H9 (cell line): ENCODE measurements around the gene QSOX2. TPM values are rescaled to one million over a fixed set of nuclear protein-coding genes. Genes with fewer than 3 reads are reported as not detected.

Source experiments
- DNase-seq: peaks from one replicate; pipeline ENCODE4 v3.0.0-alpha.2; 2017
- H2AFZ ChIP-seq: one replicate; pipeline ENCODE4 v1.6.1; 2013; ENCODE audit warnings: mild to moderate bottlenecking, low read length, control low read depth, moderate library complexity
- H2AK5ac ChIP-seq: 2 replicates; pipeline ENCODE4 v1.6.1; 2013; ENCODE audit warnings: low read length, control low read depth, mixed read lengths; ENCODE audit not compliant: insufficient read length
- H2BK120ac ChIP-seq: one replicate; pipeline ENCODE4 v1.6.1; 2013; ENCODE audit warnings: low read depth, mild to moderate bottlenecking, low read length, control low read depth, inconsistent platforms; ENCODE audit not compliant: poor library complexity, severe bottlenecking
- H2BK12ac ChIP-seq: 2 replicates; pipeline ENCODE4 v1.6.1; 2013; ENCODE audit warnings: low read length, control low read depth, mixed read lengths, low read depth; ENCODE audit not compliant: insufficient read length
- H2BK15ac ChIP-seq: 2 replicates; pipeline ENCODE4 v1.6.1; 2013; ENCODE audit warnings: low read depth, low read length, control low read depth
- H2BK20ac ChIP-seq: one replicate; pipeline ENCODE4 v1.6.1; 2013; ENCODE audit warnings: low read depth, mild to moderate bottlenecking, low read length, control low read depth, inconsistent platforms; ENCODE audit not compliant: poor library complexity, severe bottlenecking
- H2BK5ac ChIP-seq: 2 replicates; pipeline ENCODE4 v1.6.1; 2013; ENCODE audit warnings: low read length, control low read depth, mixed read lengths; ENCODE audit not compliant: insufficient read length
- H3K14ac ChIP-seq: 2 replicates; pipeline ENCODE4 v1.6.1; 2013; ENCODE audit warnings: low read length, control low read depth; ENCODE audit not compliant: insufficient read depth
- H3K18ac ChIP-seq: 2 replicates; pipeline ENCODE4 v1.6.1; 2013; ENCODE audit warnings: low read depth, mild to moderate bottlenecking, mixed read lengths, low read length, control low read depth; ENCODE audit not compliant: insufficient read length
- H3K23ac ChIP-seq: 2 replicates; pipeline ENCODE4 v1.6.1; 2013; ENCODE audit warnings: low read length, control low read depth, mixed read lengths, low read depth; ENCODE audit not compliant: insufficient read length
- H3K23me2 ChIP-seq: 2 replicates; pipeline ENCODE4 v1.6.1; 2013; ENCODE audit warnings: low read depth, mild to moderate bottlenecking, mixed read lengths, low read length, control low read depth; ENCODE audit not compliant: insufficient read length, poor library complexity, severe bottlenecking
- H3K27ac ChIP-seq: 2 replicates; pipeline ENCODE4 v1.5.1; 2013; ENCODE audit warnings: low read length, control low read depth, mixed read lengths, low read depth; ENCODE audit not compliant: insufficient read length
- H3K27me3 ChIP-seq: 2 replicates; pipeline ENCODE4 v1.6.1; 2013; ENCODE audit warnings: low read length, control low read depth, inconsistent platforms; ENCODE audit not compliant: insufficient read depth
- H3K4ac ChIP-seq: 2 replicates; pipeline ENCODE4 v1.6.1; 2013; ENCODE audit warnings: low read depth, mild to moderate bottlenecking, control low read depth, inconsistent platforms, low read length, moderate library complexity
- H3K4me1 ChIP-seq: 2 replicates; pipeline ENCODE4 v1.6.1; 2013; ENCODE audit warnings: low read length, control low read depth, inconsistent platforms; ENCODE audit not compliant: insufficient read depth
- H3K4me2 ChIP-seq: 2 replicates; pipeline ENCODE4 v1.6.1; 2013; ENCODE audit warnings: low read length, control low read depth, mixed read lengths; ENCODE audit not compliant: insufficient read length, insufficient read depth
- H3K56ac ChIP-seq: 2 replicates; pipeline ENCODE4 v1.6.1; 2013; ENCODE audit warnings: low read depth, mild to moderate bottlenecking, mixed read lengths, low read length, control low read depth; ENCODE audit not compliant: insufficient read length
- H3K79me1 ChIP-seq: 2 replicates; pipeline ENCODE4 v1.6.1; 2013; ENCODE audit warnings: low read depth, mild to moderate bottlenecking, moderate library complexity, low read length, control low read depth, inconsistent platforms; ENCODE audit not compliant: insufficient read depth, poor library complexity, severe bottlenecking
- H3K79me2 ChIP-seq: 2 replicates; pipeline ENCODE4 v1.6.1; 2013; ENCODE audit warnings: low read length, control low read depth, inconsistent platforms; ENCODE audit not compliant: insufficient read depth
- H3K9ac ChIP-seq: 2 replicates; pipeline ENCODE4 v1.6.1; 2013; ENCODE audit warnings: low read length, control low read depth, mixed read lengths; ENCODE audit not compliant: insufficient read length; ENCODE audit errors: extremely low read depth
- H3K9me3 ChIP-seq: one replicate; pipeline ENCODE4 v1.6.1; 2013; ENCODE audit warnings: low read depth, low read length, inconsistent platforms; ENCODE audit not compliant: control insufficient read depth
- H3T11ph ChIP-seq: one replicate; pipeline ENCODE4 v1.6.1; 2013; ENCODE audit warnings: mild to moderate bottlenecking, low read length, control low read depth, inconsistent platforms
- H4K20me1 ChIP-seq: one replicate; pipeline ENCODE4 v1.6.1; 2013; ENCODE audit not compliant: control insufficient read depth, insufficient read length, insufficient read depth
- H4K5ac ChIP-seq: 2 replicates; pipeline ENCODE4 v1.6.1; 2013; ENCODE audit warnings: low read depth, mild to moderate bottlenecking, mixed read lengths, low read length, control low read depth; ENCODE audit not compliant: insufficient read length
- H4K8ac ChIP-seq: replicated peaks from 2 replicates; pipeline ENCODE4 v1.6.1; 2013; ENCODE audit warnings: low read length, control low read depth, mixed read lengths, low read depth; ENCODE audit not compliant: insufficient read length
- H4K91ac ChIP-seq: 2 replicates; pipeline ENCODE4 v1.6.1; 2013; ENCODE audit warnings: low read depth, mild to moderate bottlenecking, moderate library complexity, mixed read lengths, low read length, control low read depth; ENCODE audit not compliant: insufficient read length
- H3K27ac Mint-ChIP-seq, 3 experiments: 2 replicates in 2 of 3; 3 replicates in 1 of 3; pipeline ENCODE4 v1.8.0; 2020 to 2021; ENCODE audit warnings: mixed read lengths in 3 of 3, mild to moderate bottlenecking in 1 of 3, moderate library complexity in 1 of 3
- H3K27me3 Mint-ChIP-seq: 2 replicates; pipeline ENCODE4 v1.8.0; 2021; ENCODE audit warnings: low read depth, mild to moderate bottlenecking, moderate library complexity, mixed read lengths
- H3K36me3 Mint-ChIP-seq, 3 experiments: 2 replicates in 2 of 3; 3 replicates in 1 of 3; pipeline ENCODE4 v1.8.0; 2020 to 2021; ENCODE audit warnings: low read depth in 3 of 3, mixed read lengths in 3 of 3; ENCODE audit not compliant: insufficient read depth in 1 of 3
- H3K4me1 Mint-ChIP-seq, 2 experiments: 2 replicates each; pipeline ENCODE4 v1.8.0; 2020; ENCODE audit warnings: mixed read lengths in 2 of 2
- H3K4me3 Mint-ChIP-seq, 2 experiments: 2 replicates in 1 of 2; 3 replicates in 1 of 2; pipeline ENCODE4 v1.8.0; 2020 to 2021; ENCODE audit warnings: mild to moderate bottlenecking in 2 of 2, mixed read lengths in 2 of 2, moderate library complexity in 1 of 2
- H3K9me3 Mint-ChIP-seq, 2 experiments: 2 replicates in 1 of 2; 3 replicates in 1 of 2; pipeline ENCODE4 v1.8.0; 2020; ENCODE audit warnings: mild to moderate bottlenecking in 2 of 2, mixed read lengths in 2 of 2, moderate library complexity in 1 of 2
- WGBS: extraction: QIAGEN DNeasy Blood & Tissue Kit; methylation state at CpG from one replicate; pipeline ENCODE4 v1.1.7; 2013; ENCODE audit warnings: missing lambda C conversion rate, low lambda C conversion rate, mixed read lengths; ENCODE audit not compliant: insufficient read length; ENCODE audit errors: extremely low coverage; 5-methylcytosine and 5-hydroxymethylcytosine counted together
- total RNA-seq: library from RNA; stranded (reverse); gene quantifications from 2 replicates; pipeline ENCODE4 v1.2.1, GENCODE V29; 2021
- TF ChIP-seq, protein P1 (sequence below): fragments of 200-600 bp; sonication (generic); conservative IDR thresholded peaks from 3 replicates; pipeline ENCODE4 v1.8.0; 2021; ENCODE audit warnings: antibody characterized with exemption, mild to moderate bottlenecking

QSOX2 gene
- total RNA-seq, 1 experiment from 2014 or later: 25.8 TPM

DNA sequence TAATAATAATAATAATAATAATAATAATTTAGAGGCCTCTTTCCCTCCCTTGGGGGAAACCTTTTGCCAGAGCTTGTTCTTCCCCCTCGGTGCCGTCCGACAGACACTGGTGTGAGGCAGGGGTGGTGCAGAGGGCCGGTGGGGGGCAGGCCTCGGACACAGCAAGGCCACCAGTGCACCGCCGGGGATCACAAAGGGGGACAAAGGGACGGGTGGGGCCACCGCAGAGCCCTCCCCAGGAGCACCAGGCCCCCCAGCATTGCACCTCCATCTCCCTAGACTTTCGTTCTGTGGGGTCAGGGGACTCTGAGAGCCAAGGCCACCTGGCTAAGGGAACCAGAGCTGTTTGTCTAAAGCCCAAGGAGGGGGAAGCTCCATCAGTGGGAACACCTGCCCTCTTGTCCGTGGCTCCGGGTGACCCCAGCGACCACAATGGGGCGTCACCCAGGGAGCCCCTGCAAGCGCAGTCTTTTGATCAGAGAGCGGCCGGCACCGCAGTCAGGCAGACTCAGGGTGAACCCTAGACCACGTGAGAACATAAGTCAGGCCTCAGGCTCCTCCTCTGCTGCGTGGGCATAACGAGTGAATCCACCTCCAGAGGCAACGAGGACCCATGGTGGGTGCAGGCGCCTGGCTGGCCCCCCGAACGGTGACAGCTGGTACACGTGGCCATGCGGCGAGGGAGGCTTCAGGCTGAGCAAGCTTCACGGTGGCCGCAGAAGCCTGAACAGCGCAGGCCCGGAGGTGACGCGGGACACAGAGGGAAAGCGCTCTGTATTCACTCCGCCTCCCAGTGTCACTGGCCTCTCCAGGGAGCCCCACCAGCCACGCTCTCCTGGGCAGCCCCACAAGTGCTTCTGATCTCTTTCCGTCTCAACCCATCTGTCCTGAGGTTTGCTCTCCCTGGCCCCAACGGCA lies 12.0 kb upstream of the QSOX2 start:
- no peak overlapping the region for H2BK120ac ChIP-seq
- no peak overlapping the region for H3K27ac Mint-ChIP-seq
- H4K91ac ChIP-seq: no peak overlapping the region
- no peak overlapping the region for H3K18ac ChIP-seq
- no peaks in the 10 kb centered on the region for H4K20me1 ChIP-seq
- no peak overlapping the region for H2AK5ac ChIP-seq
- no peaks in the 10 kb centered on the region for H3K23me2 ChIP-seq
- H3K4me2 ChIP-seq: no peak overlapping the region
- H3T11ph ChIP-seq: no peak overlapping the region
- H3K4ac ChIP-seq: no peak overlapping the region
- no peak overlapping the region for H3K4me3 Mint-ChIP-seq
- no peak overlapping the region for H4K8ac ChIP-seq
- H3K27me3 Mint-ChIP-seq: no peaks in the 10 kb centered on the region; the same call in 1 of the 2 replicates
- no peak overlapping the region for H3K9ac ChIP-seq
- no CpG with 5 or more reads among the region's 39 CpGs for WGBS
- no peaks in the 10 kb centered on the region for H3K79me1 ChIP-seq
- no peak overlapping the region for H3K27ac ChIP-seq
- H4K5ac ChIP-seq: no peak overlapping the region
- H2BK15ac ChIP-seq: no peak overlapping the region
- H2BK5ac ChIP-seq: no peak overlapping the region
- no peak for DNase-seq
- H3K79me2 ChIP-seq: no peaks in the 10 kb centered on the region
- no peak overlapping the region; the same call in 1 of the 2 replicates for H3K14ac ChIP-seq
- TF ChIP-seq, protein P1, sequence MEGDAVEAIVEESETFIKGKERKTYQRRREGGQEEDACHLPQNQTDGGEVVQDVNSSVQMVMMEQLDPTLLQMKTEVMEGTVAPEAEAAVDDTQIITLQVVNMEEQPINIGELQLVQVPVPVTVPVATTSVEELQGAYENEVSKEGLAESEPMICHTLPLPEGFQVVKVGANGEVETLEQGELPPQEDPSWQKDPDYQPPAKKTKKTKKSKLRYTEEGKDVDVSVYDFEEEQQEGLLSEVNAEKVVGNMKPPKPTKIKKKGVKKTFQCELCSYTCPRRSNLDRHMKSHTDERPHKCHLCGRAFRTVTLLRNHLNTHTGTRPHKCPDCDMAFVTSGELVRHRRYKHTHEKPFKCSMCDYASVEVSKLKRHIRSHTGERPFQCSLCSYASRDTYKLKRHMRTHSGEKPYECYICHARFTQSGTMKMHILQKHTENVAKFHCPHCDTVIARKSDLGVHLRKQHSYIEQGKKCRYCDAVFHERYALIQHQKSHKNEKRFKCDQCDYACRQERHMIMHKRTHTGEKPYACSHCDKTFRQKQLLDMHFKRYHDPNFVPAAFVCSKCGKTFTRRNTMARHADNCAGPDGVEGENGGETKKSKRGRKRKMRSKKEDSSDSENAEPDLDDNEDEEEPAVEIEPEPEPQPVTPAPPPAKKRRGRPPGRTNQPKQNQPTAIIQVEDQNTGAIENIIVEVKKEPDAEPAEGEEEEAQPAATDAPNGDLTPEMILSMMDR: no peak
- H2BK12ac ChIP-seq: no peak overlapping the region
- no peak overlapping the region for H2BK20ac ChIP-seq
- H3K9me3 Mint-ChIP-seq: no peaks in the 10 kb centered on the region
- no peak overlapping the region for H3K56ac ChIP-seq
- H3K23ac ChIP-seq: no peak overlapping the region
- H3K36me3 Mint-ChIP-seq: no peaks in the 10 kb centered on the region
- no peak overlapping the region for H2AFZ ChIP-seq
- H3K27me3 ChIP-seq: no peaks in the 10 kb centered on the region
- H3K9me3 ChIP-seq: no peaks in the 10 kb centered on the region
- peaks cover 2 to 14% of the 10 kb centered on the region in 2 experiments; a peak in 2 of 4 replicates for H3K4me1 Mint-ChIP-seq
- H3K4me1 ChIP-seq: no peaks in the 10 kb centered on the region
